Measurements from ENCODE around the gene SSBP3.

DNA sequence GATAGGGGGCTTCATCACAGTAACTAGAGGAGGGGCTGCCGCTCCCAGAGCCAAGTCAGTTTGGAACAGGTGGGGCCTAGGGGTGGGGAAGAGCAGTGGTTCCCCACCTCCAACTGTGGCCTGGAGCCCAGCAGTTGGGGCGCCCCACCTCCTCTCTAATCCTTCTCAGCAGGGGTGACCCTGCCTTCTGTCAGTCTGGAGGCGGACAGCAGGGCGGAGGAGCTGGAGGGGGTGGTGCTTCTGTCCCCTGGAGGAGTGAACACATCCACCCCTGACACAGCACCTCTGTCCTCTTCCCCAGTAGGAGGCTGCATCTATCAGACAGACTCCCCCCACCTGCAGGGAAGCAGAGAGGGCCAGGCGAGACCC is 132.4 kb downstream of the SSBP3 start:
- TF ChIP-seq, protein P1, sequence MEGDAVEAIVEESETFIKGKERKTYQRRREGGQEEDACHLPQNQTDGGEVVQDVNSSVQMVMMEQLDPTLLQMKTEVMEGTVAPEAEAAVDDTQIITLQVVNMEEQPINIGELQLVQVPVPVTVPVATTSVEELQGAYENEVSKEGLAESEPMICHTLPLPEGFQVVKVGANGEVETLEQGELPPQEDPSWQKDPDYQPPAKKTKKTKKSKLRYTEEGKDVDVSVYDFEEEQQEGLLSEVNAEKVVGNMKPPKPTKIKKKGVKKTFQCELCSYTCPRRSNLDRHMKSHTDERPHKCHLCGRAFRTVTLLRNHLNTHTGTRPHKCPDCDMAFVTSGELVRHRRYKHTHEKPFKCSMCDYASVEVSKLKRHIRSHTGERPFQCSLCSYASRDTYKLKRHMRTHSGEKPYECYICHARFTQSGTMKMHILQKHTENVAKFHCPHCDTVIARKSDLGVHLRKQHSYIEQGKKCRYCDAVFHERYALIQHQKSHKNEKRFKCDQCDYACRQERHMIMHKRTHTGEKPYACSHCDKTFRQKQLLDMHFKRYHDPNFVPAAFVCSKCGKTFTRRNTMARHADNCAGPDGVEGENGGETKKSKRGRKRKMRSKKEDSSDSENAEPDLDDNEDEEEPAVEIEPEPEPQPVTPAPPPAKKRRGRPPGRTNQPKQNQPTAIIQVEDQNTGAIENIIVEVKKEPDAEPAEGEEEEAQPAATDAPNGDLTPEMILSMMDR (IDR thresholded peaks at IDR 0.05 in 2 of 3, conservative IDR thresholded peaks at IDR 0.05 in 1 of 3; ENCODE audit: borderline replicate concordance in 1 of 3, insufficient read depth in 1 of 3, low read depth in 2 of 3, low read length in 2 of 3): no peak
- TF ChIP-seq EZH2 (IDR thresholded peaks at IDR 0.05) (no peak), SP1 (IDR thresholded peaks at IDR 0.05; ENCODE audit: low read depth) (no peak), YY1 (IDR thresholded peaks at IDR 0.05; ENCODE audit: extremely low read depth, insufficient replicate concordance, low read depth, low read length) (no peak), EZH2phosphoT487 (IDR thresholded peaks at IDR 0.05; ENCODE audit: borderline replicate concordance) (no peak), POLR2AphosphoS5 (IDR thresholded peaks at IDR 0.05; ENCODE audit: low read depth, low read length) (no peak), FOSL1 (IDR thresholded peaks at IDR 0.05; ENCODE audit: low read depth) (no peak), POLR2A (IDR thresholded peaks at IDR 0.05; ENCODE audit: borderline replicate concordance, extremely low read depth, insufficient read depth, insufficient read length) (no peak), EGR1 (IDR thresholded peaks at IDR 0.05; ENCODE audit: low read depth) (no peak), JUND (IDR thresholded peaks at IDR 0.05) (no peak), CEBPB (IDR thresholded peaks at IDR 0.05; ENCODE audit: low read depth) (no peak), RAD21 (IDR thresholded peaks at IDR 0.05; ENCODE audit: low read depth) (no peak)
- TF ChIP-seq, protein P2, sequence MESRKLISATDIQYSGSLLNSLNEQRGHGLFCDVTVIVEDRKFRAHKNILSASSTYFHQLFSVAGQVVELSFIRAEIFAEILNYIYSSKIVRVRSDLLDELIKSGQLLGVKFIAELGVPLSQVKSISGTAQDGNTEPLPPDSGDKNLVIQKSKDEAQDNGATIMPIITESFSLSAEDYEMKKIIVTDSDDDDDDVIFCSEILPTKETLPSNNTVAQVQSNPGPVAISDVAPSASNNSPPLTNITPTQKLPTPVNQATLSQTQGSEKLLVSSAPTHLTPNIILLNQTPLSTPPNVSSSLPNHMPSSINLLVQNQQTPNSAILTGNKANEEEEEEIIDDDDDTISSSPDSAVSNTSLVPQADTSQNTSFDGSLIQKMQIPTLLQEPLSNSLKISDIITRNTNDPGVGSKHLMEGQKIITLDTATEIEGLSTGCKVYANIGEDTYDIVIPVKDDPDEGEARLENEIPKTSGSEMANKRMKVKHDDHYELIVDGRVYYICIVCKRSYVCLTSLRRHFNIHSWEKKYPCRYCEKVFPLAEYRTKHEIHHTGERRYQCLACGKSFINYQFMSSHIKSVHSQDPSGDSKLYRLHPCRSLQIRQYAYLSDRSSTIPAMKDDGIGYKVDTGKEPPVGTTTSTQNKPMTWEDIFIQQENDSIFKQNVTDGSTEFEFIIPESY (IDR thresholded peaks at IDR 0.05; ENCODE audit: extremely low read depth, insufficient replicate concordance, low read length): no peak
- TF ChIP-seq, protein P3, sequence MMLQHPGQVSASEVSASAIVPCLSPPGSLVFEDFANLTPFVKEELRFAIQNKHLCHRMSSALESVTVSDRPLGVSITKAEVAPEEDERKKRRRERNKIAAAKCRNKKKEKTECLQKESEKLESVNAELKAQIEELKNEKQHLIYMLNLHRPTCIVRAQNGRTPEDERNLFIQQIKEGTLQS (IDR thresholded peaks at IDR 0.05): no peak
